D721Med (cell line): ENCODE data around the gene NUP85.

Experiments used
- DNase-seq: peaks from one replicate; pipeline ENCODE4 v3.0.0; 2011; ENCODE audit warnings: low spot score; ENCODE audit not compliant: insufficient read length
- FAIRE-seq: peaks from 2 replicates; lab custom pipeline; 2011; peaks lifted over from hg19 to GRCh38; lab: Jason Lieb, UNC
- TF ChIP-seq, protein P1 (sequence below): IDR thresholded peaks from 2 replicates; pipeline ENCODE4 v1.5.1; 2012; ENCODE audit warnings: mild to moderate bottlenecking, control low read depth; ENCODE audit not compliant: insufficient read depth; ENCODE audit errors: missing control alignments

NUP85 gene

DNA sequence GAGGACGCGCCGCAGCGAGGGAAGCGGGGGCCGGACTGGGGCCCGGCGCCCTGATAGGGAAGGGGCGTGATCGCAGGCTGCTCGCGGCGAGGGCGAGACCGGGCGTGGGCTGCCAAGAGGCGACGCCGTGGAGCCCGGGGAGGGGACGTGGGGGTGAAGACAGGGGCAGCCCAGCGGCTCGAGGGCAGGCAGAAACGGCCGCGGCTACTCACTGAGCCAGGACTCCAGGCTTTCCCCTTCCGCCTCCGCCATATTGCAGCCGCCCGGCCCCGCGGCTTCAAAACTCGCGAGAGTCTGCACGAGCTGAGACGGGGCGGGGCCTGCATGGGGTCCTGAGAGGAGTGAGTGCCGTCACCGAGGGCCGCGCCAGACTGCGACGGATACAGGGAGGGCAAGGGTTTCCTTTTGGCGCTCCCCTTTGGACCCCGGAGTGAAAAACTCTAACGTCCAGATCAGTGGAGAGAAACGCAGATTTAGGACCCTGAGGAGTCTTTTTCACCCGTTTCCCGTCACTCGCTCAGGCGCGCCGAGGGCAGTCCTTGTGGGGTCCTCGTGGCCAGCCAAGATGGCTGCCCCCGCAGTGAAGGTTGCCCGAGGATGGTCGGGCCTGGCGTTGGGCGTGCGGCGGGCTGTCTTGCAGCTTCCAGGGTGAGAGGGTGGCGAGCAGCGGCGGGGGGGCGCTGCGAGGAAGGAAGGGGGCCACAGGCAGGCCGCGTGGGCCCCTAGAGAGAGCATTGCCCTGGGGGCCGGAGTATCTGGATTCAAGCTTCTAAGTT, 56.0 kb downstream of the NUP85 start, which contains the start of the genes GGA3 and MRPS7:
GGA3 (minus strand) TSS at position 271 of the 776 bp plus-strand sequence; CDS start at position 252, 19 bp downstream.
MRPS7 (plus strand) TSS at position 544 of the 776 bp plus-strand sequence; CDS start at position 566, 22 bp downstream.
- TF ChIP-seq, protein P1, sequence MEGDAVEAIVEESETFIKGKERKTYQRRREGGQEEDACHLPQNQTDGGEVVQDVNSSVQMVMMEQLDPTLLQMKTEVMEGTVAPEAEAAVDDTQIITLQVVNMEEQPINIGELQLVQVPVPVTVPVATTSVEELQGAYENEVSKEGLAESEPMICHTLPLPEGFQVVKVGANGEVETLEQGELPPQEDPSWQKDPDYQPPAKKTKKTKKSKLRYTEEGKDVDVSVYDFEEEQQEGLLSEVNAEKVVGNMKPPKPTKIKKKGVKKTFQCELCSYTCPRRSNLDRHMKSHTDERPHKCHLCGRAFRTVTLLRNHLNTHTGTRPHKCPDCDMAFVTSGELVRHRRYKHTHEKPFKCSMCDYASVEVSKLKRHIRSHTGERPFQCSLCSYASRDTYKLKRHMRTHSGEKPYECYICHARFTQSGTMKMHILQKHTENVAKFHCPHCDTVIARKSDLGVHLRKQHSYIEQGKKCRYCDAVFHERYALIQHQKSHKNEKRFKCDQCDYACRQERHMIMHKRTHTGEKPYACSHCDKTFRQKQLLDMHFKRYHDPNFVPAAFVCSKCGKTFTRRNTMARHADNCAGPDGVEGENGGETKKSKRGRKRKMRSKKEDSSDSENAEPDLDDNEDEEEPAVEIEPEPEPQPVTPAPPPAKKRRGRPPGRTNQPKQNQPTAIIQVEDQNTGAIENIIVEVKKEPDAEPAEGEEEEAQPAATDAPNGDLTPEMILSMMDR = no peak
- peak; percentile 94 for DNase-seq
- FAIRE-seq = no peak

GRCh38 chr17:75262112-75262606, 56.7 kb downstream of the NUP85 start:
- TF ChIP-seq, protein P1 = no peak
- FAIRE-seq (no peak), DNase-seq (no peak)

DNA sequence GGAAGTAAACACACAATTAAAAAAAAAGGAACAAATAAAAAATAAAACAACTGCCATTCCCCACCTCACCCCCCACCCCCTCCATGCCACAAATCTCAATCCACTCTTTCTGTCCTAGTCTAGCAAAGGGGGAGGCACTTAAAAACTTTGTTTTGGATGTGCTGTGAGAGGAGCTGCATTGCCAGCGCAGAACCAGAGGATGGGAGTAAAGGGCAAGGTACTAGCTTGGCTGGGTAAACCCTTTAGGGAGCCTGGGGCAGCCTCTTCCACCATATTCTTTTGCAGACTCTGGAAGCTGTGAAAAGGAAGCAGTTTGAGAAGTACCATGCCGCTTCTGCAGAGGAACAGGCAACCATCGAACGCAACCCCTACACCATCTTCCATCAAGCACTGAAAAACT, 57.6 kb downstream of the NUP85 start:
- FAIRE-seq (no peak), DNase-seq (no peak)
- TF ChIP-seq, protein P1 = no peak

GRCh38 chr17:75265614-75266315, 60.3 kb downstream of the NUP85 start:
- DNase-seq (no peak), FAIRE-seq (no peak)
- TF ChIP-seq, protein P1 = no peak

- TF ChIP-seq, protein P1 = no peak
- DNase-seq (no peak), FAIRE-seq (no peak)
Measured at GRCh38 chr17:75266316-75267152, 61.1 kb downstream of the NUP85 start.

DNA sequence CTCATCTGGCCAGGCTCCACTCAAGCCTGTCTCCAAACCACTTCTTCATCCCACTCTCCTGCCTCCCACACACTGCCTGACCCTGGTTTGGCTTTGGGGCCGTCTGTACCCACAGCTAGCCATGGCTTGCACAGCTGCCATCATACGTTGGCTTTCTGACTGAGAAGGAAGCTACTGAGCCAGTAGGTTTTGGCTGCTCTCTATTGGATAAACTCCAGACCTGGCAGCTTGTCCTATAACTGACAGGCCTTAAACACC, 61.6 kb downstream of the NUP85 start:
- no peak for FAIRE-seq
- TF ChIP-seq, protein P1 = no peak
- DNase-seq = no peak
